ENCODE results near the gene MAGEA11.
"Not testable (repeated sequence)": the region's sequence is repeated elsewhere in the genome, so short reads cannot be mapped to it uniquely, and the experiment has no call there.

MAGEA11 gene

DNA sequence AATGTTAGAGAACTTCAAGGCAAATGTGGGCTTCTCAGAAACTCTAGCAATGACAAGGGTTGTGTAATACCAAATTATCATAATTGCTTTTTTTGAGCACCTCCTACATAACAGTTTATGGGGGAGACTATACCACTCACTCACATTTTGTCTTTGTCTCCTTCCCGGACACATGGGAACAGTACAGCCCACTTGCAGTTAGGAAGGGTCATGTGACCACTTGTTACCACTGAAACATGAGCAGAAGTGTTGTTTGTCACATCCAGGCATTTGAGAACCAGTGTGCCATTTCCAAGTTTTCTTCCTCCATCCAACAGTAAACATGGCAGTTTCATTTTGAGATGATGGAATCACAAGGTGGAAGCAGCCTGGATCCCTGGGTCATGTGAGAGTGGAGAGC lies 6.9 kb downstream of the MAGEA11 start:
- DNase-seq = no peak

DNA sequence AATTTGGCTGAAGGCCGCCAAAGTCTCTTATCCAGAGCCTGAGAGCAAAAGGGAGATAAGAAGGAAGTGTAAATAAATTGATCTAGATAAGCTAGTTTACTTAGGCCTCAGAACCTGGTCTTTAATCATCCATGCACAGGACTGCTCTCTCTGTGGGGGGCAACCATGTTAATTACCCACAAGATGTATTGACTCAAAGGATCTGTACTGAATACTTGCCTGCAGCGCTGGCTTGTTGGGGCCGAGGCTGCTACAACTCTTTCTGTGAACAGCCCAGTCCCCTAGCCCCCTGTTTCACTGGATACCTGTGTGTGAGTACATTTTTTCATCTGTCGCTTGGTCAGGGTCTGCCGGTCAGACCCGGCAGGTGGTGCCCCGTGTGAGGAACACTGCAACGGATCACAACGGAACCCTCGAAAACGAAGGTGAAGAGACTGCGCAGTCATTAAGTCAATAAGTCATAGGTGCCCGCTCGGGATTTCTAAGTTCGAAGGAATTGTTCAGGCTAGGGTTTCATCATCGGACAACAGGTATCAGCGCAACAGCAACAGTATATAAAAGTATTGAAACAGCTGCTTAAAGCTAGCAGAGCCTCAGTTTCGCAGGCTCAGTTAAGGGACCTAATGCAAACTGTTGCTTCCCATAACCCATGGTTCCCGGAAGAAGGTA lies 8.3 kb downstream of the MAGEA11 start:
- DNase-seq = no peak

- not testable (repeated sequence) for DNase-seq
Measured at GRCh38 chrX:149721241-149721640, 9.4 kb downstream of the MAGEA11 start.

- DNase-seq = no peak
Measured at GRCh38 chrX:149721778-149722177, 9.9 kb downstream of the MAGEA11 start.

GRCh38 chrX:149723583-149724118 lies 11.8 kb downstream of the MAGEA11 start:
- DNase-seq = not testable (repeated sequence)

DNA sequence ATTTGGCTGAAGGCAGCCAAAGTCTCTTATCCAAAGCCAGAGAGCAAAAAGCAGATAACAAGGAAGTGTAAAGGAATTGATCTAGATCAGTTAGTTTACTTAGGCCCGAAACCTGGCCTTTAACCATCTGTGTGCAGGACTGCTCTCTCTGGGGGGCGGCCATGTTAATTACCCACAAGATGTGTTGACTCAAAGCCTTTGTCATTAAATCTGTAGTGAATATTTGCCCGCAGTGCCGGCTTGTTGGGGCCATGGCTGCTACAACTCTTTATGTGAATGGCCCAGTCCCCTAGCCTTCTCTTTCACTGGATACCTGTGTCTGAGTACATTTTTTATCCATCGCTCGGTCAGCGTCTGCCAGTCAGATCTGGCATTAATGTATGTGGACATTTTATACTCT lies 15.4 kb downstream of the MAGEA11 start:
- not testable (repeated sequence) for DNase-seq

GRCh38 chrX:149742269-149742668 lies 30.4 kb downstream of the MAGEA11 start:
- DNase-seq = not testable (repeated sequence)

- not testable (repeated sequence) for DNase-seq
Measured at GRCh38 chrX:149746390-149747007, 34.6 kb downstream of the MAGEA11 start.

DNA sequence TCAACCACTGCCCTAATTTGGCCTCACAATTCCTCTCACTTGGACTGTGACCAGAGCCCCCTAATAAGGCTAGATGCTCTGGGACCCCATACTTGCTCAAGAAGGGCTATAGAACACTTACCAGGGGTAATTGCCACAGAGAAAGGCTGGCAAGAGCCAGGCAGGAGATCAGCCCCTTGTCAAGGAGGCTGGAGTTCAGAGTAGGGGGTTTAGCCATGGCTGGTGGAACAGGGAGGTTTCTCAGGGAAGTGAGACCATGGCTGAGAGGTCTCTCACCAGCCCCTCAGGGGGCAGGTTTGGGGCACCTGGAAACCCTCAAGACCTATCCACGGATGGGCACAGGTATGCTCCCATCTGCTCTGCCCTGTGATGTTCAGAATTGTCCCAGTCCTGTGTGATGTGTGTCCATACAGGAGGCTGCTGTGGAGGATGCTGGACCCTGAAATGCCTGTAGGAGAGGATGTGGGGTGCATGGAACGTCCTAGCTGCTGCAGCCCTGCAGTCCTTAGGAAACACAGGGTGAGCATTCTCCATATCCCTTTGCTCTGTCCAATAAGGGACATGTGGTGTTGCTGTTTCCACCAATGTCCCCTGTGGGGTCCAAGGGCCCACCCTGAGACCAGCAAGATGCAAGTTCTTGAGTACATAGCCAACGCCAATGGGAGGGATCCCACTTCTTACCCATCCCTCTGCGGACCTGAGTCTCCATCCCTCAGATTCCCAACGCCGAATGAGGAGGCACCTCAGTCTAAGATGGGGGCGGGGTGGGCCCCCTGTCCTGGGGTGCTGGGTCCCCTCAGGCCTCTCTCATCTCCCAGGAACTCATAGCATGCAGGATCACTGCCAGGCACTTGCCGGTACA lies 45.6 kb downstream of the MAGEA11 start:
- no peak for DNase-seq

DNA sequence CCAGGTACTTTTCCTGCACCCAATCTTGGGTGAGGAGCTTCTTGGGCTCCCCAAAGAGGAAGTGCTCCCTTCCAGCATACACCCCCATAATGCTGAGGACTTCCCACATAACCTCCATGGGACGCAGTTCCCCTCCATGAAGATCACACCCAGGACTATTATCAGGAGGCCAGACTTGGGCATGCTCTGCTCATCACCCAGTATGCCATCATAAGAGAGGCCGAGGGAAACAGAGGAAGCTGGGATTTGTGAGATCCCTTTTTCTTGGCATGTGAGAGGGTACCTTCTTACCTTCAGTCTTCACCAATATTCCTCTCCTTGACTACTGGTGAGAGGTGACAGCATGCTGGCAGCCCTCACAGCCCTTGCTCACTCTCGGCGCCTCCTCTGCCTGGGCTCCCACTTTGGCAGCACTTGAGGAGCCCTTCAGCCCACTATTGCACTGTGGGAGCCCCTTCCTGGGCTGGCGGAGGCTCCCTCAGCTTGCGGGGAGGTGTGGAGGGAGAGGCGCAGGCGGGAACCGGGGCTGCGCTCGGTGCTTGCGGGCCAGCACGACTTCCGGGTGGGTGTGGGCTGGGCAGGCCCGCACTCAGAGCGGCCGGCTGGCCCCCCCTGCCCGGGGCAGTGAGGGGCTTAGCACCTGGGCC lies 46.3 kb downstream of the MAGEA11 start:
- no peak for DNase-seq

DNA sequence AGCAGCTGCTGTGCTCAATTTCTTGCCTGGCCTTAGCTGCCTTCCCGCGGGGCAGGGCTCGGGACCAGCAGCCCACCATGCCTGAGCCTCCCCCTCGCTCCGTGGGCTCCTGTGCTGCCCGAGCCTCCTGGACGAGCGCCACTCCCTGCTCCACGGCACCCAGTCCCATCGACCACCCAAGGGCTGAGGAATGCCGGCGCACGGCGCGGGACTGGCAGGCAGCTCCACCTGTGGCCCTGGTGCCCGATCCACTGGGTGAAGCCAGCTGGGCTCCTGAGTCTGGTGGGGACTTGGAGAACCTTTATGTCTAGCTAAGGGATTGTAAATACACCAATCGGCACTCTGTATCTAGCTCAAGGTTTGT lies 46.8 kb downstream of the MAGEA11 start:
- not testable (repeated sequence) for DNase-seq

- DNase-seq = no peak
Measured at GRCh38 chrX:149759824-149760223, 48.0 kb downstream of the MAGEA11 start.

- no peak for DNase-seq
Measured at GRCh38 chrX:149760965-149761364, 49.1 kb downstream of the MAGEA11 start.

- DNase-seq = not testable (repeated sequence)
Measured at GRCh38 chrX:149761858-149762674, 50.2 kb downstream of the MAGEA11 start.

DNA sequence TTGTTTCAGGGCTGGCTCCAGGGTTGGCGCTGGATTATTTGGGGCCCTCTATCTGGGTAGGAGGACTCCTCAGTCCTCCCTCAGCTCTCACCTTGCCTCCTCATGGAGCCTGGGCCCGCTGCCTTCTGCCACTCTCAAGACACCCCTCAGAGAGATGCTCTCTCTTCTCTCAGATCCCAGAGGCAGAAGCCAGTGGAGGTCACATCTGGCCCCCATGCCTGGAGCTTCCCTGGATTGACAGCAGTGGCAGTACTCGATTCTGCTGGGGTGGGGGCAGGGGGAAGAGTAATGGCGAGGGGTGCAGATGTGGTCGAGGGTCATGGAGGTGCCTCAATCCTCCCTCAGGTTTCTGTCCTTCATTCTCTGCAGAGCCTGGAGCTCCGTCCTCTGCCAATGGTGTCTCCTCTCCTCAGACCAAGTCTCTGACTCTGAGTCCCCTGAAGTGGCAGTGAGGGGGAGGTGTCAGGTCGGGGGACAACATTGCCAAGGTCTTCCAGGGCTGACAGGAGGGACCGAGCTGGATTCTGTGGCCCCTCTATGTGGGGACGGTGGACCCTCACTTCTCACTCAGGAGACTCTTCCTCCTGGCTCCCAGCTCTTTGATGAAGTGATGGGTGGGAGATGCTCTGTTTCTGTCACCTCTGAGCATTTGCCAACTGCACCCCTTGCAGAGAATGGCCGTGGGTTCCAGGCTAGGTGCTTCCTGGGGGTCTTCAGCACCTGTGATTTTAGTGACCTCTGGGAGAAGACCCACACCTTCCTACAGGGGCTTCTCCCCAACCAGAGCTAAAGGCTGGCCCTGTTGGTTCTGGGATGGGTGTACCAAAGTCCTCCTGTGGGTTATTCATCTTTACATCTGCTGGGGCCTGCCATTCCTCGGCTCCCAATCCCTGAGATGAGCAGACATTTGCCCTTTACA lies 51.1 kb downstream of the MAGEA11 start:
- no peak for DNase-seq

All from NCI-H2171 treated with DMSO at 0.1 percent for 48 hours (cell line).